OCI-LY1 (cell line): ENCODE data around the gene ANKRD11.

ENCODE experiments used
- H2AFZ ChIP-seq: fragments of 200-600 bp; sonication (generic), shearing (Covaris generic); 2 replicates; pipeline ENCODE4 v1.6.0; 2014; ENCODE audit warnings: antibody characterized with exemption, mild to moderate bottlenecking, low read length
- H3F3A ChIP-seq: fragments of 200-600 bp; sonication (generic), shearing (Covaris generic); 2 replicates; pipeline ENCODE4 v1.6.0; 2014; ENCODE audit warnings: mild to moderate bottlenecking, antibody characterized with exemption, low read length, moderate library complexity; ENCODE audit not compliant: insufficient read depth
- H3K27ac ChIP-seq: fragments of 200-600 bp; sonication (generic); 2 replicates; pipeline ENCODE4 v1.5.1; 2014; ENCODE audit warnings: low read length, mixed run types, mild to moderate bottlenecking, low read depth; ENCODE audit not compliant: poor library complexity, severe bottlenecking
- H3K27me3 ChIP-seq: fragments of 200-600 bp; sonication (generic); 2 replicates; pipeline ENCODE4 v1.6.0; 2014; ENCODE audit warnings: antibody characterized with exemption, mild to moderate bottlenecking, low read length, moderate library complexity; ENCODE audit not compliant: insufficient read depth
- H3K36me3 ChIP-seq: fragments of 200-600 bp; sonication (generic); 2 replicates; pipeline ENCODE4 v1.6.1; 2014; ENCODE audit warnings: mild to moderate bottlenecking, antibody characterized with exemption, low read length, moderate library complexity, mixed read lengths; ENCODE audit not compliant: insufficient read depth
- H3K4me1 ChIP-seq: fragments of 200-600 bp; sonication (generic); 2 replicates; pipeline ENCODE4 v1.5.1; 2014; ENCODE audit warnings: mild to moderate bottlenecking, low read length, moderate library complexity; ENCODE audit not compliant: insufficient read depth, severe bottlenecking
- H3K4me2 ChIP-seq: fragments of 200-600 bp; sonication (generic), shearing (Covaris generic); 2 replicates; pipeline ENCODE4 v1.6.1; 2014; ENCODE audit warnings: low read length
- H3K4me3 ChIP-seq: fragments of 200-600 bp; sonication (generic); 2 replicates; pipeline ENCODE4 v1.5.1; 2014; ENCODE audit warnings: low read length, low read depth, mild to moderate bottlenecking, mixed read lengths; ENCODE audit not compliant: poor library complexity, severe bottlenecking
- H3K79me2 ChIP-seq: fragments of 200-600 bp; shearing (Covaris generic); 2 replicates; pipeline ENCODE4 v1.6.1; 2016; ENCODE audit warnings: mixed run types, low read length, mixed read lengths; ENCODE audit not compliant: insufficient read depth
- H3K9ac ChIP-seq: fragments of 200-600 bp; sonication (generic), shearing (Covaris generic); 2 replicates; pipeline ENCODE4 v1.6.1; 2014; ENCODE audit warnings: mild to moderate bottlenecking, low read length, mixed read lengths
- H3K9me2 ChIP-seq: fragments of 200-600 bp; sonication (generic), shearing (Covaris generic); 2 replicates; pipeline ENCODE4 v1.6.1; 2014; ENCODE audit warnings: low read depth, mild to moderate bottlenecking, low read length, mixed read lengths
- H3K9me3 ChIP-seq: fragments of 200-600 bp; shearing (Covaris generic); 2 replicates; pipeline ENCODE4 v1.6.1; 2014; ENCODE audit warnings: low read length, mixed read lengths
- H4K20me1 ChIP-seq: fragments of 200-600 bp; sonication (generic), shearing (Covaris generic); 2 replicates; pipeline ENCODE4 v1.6.0; 2016; ENCODE audit warnings: mild to moderate bottlenecking, low read length; ENCODE audit not compliant: insufficient read depth
- CTCF ChIP-seq: fragments of 200-600 bp; sonication (generic), shearing (Covaris generic); IDR thresholded peaks from 2 replicates; pipeline ENCODE4 v1.5.1; 2017; ENCODE audit warnings: mild to moderate bottlenecking, antibody characterized with exemption, low read length, moderate library complexity, mixed read lengths
- EZH2 ChIP-seq: fragments of 200-600 bp; sonication (generic), shearing (Covaris generic); IDR thresholded peaks from 2 replicates; pipeline ENCODE4 v1.8.0; 2017; ENCODE audit warnings: borderline replicate concordance, mixed run types, mild to moderate bottlenecking, antibody characterized with exemption, low read length, moderate library complexity, mixed read lengths

ANKRD11 gene

GRCh38 chr16:89282523-89282922, 207.8 kb downstream of the ANKRD11 start:
- no peaks in the 10 kb centered on the region for H3K9me2 ChIP-seq
- H3K27me3 ChIP-seq = no peaks in the 10 kb centered on the region
- H3K36me3 ChIP-seq = peaks cover 61% of the 10 kb centered on the region
- H3K27ac ChIP-seq = no peak overlapping the region
- peaks cover 12% of the 10 kb centered on the region for H3K4me1 ChIP-seq
- H3K9me3 ChIP-seq = no peaks in the 10 kb centered on the region
- H4K20me1 ChIP-seq = no peaks in the 10 kb centered on the region
- no peak overlapping the region for H3K4me2 ChIP-seq
- no peaks in the 10 kb centered on the region for H3F3A ChIP-seq
- no peak for TF ChIP-seq EZH2
- TF ChIP-seq CTCF = no peak
- no peak overlapping the region for H2AFZ ChIP-seq
- H3K79me2 ChIP-seq = no peaks in the 10 kb centered on the region
- H3K9ac ChIP-seq = no peak overlapping the region
- no peak overlapping the region for H3K4me3 ChIP-seq

- Histone ChIP-seq H4K20me1 (no peaks in the 10 kb centered on the region), H3K9ac (no peak overlapping the region), H3K4me1 (peaks cover 19% of the 10 kb centered on the region), H3K4me2 (no peak overlapping the region), H3K4me3 (no peak overlapping the region), H3F3A (no peaks in the 10 kb centered on the region), H3K27me3 (no peaks in the 10 kb centered on the region), H3K36me3 (peaks cover 54% of the 10 kb centered on the region), H3K27ac (no peak overlapping the region), H2AFZ (no peak overlapping the region), H3K79me2 (no peaks in the 10 kb centered on the region), H3K9me2 (no peaks in the 10 kb centered on the region), H3K9me3 (no peaks in the 10 kb centered on the region)
- TF ChIP-seq EZH2 = no peak
- TF ChIP-seq CTCF = no peak
Measured at GRCh38 chr16:89281829-89282228, 208.5 kb downstream of the ANKRD11 start.

DNA sequence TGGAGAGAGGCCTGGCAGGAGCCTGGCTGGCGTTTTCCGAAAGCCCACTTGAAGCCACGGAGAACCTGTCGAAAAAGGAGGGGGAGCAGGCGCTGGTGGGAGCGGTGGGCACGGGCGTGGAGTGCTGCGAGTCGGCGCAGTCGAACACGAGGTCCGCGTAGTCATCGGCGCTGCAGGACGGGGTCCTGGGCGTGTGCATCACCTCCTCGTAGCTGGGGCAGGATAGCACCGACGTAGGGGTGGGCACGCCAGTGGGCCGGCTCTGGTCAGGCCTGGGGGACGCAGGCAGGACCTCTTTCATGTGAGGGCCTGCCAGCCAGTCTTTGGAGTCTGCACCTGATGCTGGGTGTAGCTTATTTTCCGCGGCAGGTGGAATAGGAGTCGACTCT, 209.2 kb downstream of the ANKRD11 start:
- Histone ChIP-seq H3K27me3 (no peaks in the 10 kb centered on the region), H4K20me1 (no peaks in the 10 kb centered on the region), H3K36me3 (peaks cover 53% of the 10 kb centered on the region), H3K4me2 (no peak overlapping the region), H3F3A (no peaks in the 10 kb centered on the region), H3K27ac (no peak overlapping the region), H3K9me3 (no peaks in the 10 kb centered on the region), H3K9me2 (no peaks in the 10 kb centered on the region), H2AFZ (no peak overlapping the region), H3K4me1 (peaks cover 26% of the 10 kb centered on the region), H3K9ac (no peak overlapping the region), H3K79me2 (no peaks in the 10 kb centered on the region), H3K4me3 (no peak overlapping the region)
- TF ChIP-seq CTCF (no peak), EZH2 (no peak)
